ENCODE data around the gene CXXC5.
"Not testable (repeated sequence)": the region's sequence is repeated elsewhere in the genome, so short reads cannot be mapped to it uniquely, and the experiment has no call there.

DNA sequence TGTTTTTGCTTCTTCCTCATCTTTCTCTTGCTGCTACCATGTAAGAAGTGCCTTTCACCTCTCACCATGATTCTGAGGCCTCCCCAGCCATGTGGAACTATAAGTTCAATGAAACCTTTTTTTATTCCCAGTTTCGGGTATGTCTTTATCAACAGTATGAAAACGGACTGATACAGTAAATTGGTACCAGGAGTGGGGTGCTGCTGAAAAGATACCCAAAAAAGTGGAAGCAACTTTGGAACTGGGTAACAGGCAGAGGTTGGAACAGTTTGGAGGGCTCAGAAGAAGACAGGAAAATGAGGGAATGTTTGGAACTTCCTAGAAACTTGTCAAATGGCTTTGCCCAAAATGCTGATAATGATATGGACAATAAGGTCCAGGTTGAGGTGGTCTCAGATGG lies 70.3 kb downstream of the CXXC5 start:
- TF ChIP-seq, protein P1, sequence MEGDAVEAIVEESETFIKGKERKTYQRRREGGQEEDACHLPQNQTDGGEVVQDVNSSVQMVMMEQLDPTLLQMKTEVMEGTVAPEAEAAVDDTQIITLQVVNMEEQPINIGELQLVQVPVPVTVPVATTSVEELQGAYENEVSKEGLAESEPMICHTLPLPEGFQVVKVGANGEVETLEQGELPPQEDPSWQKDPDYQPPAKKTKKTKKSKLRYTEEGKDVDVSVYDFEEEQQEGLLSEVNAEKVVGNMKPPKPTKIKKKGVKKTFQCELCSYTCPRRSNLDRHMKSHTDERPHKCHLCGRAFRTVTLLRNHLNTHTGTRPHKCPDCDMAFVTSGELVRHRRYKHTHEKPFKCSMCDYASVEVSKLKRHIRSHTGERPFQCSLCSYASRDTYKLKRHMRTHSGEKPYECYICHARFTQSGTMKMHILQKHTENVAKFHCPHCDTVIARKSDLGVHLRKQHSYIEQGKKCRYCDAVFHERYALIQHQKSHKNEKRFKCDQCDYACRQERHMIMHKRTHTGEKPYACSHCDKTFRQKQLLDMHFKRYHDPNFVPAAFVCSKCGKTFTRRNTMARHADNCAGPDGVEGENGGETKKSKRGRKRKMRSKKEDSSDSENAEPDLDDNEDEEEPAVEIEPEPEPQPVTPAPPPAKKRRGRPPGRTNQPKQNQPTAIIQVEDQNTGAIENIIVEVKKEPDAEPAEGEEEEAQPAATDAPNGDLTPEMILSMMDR (conservative IDR thresholded peaks at IDR 0.05 in 1 of 2, IDR thresholded peaks at IDR 0.05 in 1 of 2; ENCODE audit: low read depth in 1 of 2, low read length in 2 of 2): not testable (repeated sequence)
- TF ChIP-seq EZH2 (IDR thresholded peaks at IDR 0.05; ENCODE audit: low read length, missing control alignments): not testable (repeated sequence)
